GM19023 (cell line): ENCODE results near the gene CTNNA2.

Experiments
- ATAC-seq: cut with Tn5 transposase; IDR thresholded peaks from one replicate; pipeline ENCODE4 v1.9.1; 2021; ENCODE audit warnings: mild to moderate bottlenecking, moderate library complexity; ENCODE audit not compliant: unreplicated experiment

CTNNA2 gene

DNA sequence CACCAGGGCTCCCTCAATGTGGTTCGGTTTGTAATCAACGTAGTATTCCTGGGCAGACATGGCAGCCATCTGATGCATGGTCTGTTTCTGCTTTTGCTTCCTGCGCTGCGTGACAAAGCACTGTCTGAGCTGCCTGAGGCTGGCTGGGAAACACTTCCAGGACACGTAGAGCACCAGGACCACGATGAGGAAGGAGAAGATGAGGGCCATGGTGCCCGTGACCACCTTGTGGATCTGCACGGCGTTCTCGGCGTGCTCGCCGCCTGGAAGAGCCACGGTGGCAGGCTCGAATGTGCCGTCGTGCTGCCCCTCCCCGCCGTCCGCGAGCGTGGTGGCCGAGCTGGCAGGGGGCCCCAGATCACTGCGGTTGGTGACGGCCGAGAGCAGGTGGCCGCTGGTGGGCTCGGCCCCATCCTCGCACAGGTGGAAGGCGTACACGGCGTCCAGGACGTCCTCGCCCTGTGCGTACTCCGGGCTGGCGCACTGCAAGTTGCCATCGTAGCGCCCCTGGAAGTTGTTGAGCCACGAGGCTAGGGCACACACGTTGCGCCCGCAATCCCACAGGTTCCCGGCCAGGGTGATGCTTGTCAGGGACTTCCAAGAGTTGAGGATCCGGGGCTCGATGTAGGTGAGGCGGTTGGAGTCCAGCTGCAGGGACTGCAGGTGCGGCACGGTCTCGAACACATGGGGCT, 789.6 kb downstream of the CTNNA2 start:
- no peak for ATAC-seq

DNA sequence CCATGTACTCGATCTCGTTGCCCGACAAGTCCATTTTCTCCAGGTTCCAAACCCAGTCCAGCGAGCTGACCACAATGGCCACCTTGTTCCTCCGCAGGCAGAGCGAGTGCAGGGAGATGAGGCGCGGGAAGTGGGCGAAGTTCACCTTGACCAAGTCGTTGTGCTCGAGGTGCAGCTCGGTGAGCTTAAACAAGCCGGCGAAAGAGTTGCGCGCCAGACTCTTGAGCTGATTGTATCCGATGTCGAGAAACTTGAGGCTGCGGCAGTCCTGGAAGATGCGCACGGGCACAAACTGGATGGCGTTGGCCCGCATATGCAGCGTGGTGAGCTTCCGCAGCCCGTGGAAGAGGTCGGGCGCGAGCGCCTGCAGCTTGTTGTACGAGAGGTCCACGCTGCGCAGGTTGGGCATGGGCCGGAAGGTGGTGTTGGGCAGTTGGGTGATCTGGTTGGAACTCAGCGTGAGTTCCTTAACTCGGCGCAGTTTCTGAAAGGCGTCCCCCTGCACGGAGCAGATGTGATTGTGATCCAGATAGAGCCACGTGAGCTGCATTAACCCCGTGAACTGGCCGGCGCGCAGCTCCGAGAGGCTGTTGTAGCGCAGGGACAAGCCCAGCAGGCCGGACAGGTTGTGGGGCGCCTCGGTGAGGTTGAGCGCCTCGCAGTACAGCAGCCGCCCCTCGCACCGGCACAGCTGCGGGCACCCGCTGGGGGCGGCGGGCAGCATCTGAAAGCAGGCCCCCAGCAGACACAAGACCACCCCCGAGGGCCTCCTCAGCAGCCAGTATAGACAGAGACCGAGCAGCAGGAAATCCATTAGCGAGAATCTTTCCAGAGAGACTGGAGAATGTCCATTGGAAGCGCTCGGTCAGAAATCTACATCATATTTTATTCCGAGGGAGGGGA, 790.4 kb downstream of the CTNNA2 start:
- ATAC-seq: no peak

DNA sequence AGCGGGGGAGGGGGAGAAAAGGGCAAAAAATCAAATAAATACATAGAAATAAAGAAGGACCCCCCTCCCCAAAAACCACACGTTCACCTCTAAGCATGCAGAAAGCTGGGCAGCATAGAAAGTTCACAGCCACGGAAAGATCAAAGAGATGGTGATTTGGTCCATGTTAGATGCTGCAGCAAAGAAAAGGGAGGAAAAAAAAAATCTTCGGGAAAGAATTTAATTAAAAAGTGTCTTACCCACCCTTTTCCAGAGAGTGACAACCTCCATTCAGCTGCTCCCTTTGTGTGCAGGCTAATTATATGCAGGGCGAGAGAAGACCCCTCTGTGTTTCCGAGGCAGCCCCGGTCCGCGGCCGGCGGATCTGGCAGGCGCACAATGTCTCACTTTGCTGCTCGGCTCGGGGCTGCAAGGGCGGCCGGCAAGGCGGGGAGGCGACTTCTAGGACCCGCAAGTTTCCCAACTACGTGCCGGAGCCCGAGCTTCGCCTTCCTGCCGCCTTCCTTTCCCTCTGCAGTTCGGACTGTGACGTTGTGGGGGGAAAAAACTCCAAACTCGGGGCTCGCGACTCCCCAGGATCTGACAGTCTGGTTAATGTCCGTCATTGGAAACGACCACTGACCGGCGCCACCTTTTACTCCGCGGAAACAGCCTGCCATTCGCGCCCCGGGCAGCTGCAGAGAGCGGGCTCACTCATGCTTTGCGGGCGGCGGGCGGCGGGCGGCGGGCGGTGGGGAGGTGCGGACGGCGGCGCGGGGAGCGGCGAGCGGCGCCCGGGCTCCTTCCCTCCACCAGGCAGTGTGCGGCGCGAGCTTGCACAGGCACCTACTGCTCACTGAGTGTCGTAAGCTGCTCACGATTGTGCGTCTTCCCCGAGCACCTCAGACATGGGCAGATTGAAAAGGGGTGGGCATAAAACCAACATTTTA, 791.3 kb downstream of the CTNNA2 start, which contains the start of gene LRRTM1:
LRRTM1 (minus strand) TSS at position 844 of the 929 bp plus-strand sequence. CDS start 933 bp downstream, outside the sequence.
- ATAC-seq: no peak

DNA sequence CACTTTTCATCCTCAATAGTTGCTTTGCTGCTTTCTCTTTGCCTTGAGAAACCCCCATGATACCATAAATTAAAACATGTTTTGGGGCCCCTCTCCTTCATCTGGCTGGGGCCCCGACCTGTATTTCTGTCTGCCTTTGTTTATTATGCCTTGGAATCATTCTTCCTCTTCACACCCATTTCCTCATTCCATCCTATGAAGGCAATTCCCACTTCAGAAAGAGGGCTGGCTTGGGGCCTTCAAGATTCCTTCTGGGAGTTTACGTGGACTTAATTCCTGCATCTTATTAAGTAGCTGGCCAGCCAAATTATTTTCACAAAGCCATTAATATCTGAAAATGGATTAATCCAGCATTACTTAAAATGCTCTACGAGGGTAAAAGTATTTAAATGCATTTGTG, 798.5 kb downstream of the CTNNA2 start:
- ATAC-seq: no peak

DNA sequence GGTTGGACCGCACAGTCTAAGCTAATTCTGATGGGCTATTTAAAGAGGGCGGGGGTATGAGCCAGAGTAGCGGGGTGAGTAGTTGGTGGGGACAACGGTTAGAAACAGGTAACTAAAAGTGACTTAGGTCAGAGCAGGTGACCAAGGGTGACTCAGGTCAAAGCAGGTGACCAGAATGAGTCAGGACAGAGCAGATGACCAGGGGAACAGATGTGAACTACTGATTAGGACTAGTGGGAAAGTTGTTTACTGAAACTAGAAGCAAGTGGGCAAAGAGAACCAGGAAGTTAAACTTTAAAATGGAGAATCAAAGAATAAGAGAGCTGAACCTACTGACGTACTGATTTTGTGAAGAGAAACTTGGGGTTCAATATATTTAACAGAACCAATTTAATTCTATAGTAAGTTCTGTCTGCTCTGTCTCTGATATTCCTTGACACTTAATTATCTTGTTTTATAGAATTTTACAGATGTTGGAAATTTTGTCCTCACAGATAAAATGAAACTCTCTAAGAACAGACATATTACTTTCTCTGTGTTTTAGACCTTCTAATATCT, 799.5 kb downstream of the CTNNA2 start:
- ATAC-seq: no peak

DNA sequence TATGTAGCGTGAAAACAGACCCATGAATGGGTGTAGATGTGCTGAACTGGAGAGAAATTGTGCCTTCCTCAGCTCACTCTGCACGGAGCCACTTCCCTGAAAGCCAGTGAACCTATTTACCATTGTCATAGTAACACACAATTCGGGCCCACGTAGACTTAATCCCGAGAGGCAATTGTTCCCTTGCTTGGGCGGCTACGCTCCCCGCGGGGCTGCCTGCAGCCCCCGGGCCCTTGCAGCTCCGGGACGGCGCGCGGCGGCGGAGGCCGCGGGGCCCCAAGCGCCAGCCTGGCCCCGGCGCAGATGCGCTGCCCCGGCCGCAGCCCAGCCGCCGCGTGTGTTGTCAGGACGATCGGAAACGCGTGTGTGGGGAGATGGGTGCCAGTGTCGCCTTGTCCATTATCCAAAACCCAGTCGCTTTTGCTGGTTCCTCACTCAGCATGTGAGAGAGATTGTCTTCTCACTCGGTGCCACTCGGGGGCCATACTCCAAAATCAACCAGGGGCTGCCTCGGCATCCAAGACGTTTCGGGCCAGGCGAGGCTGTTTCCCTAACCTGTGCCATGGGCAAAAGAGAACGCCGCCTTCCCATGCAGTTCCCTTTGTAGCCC, 809.6 kb downstream of the CTNNA2 start:
- ATAC-seq: no peak

DNA sequence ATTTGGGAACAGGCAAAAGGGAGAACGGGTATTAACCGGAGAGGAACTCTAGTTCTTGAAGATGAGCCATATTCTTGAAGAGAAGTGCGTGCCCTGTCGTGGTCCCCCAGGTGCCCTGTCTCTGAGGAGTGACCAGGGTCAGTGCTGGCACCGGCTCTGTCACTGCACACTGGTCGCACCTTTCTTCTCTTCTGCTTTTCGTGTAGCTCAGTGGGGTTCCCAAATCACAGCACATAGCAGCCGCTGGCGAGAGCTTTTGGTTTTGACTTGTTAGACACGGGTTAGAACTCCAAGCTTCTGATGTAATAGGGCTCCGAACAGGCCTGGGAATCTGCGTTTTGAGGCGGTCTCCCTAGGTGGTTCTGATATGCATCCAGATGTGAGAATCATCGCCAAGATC, 810.1 kb downstream of the CTNNA2 start:
- ATAC-seq: no peak

DNA sequence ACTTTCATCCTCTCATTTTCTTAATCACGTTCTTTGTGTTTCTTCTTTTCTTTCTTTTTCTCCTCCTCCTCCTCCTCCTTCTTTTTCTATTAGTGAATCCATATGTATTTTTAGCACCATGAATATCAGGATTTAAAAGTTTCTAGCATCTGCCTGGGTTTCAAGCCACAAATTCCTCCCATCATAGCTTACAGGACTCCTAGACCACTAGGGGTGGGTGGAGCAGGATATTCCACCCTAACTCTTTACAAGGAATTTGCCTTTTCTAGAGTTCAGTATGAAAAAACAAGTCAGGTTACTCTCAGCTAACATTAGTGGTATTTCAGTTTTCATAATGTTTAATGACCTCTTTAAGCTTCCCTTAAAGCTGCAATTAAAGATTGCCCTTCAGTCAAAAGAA, 810.8 kb downstream of the CTNNA2 start:
- no peak for ATAC-seq

DNA sequence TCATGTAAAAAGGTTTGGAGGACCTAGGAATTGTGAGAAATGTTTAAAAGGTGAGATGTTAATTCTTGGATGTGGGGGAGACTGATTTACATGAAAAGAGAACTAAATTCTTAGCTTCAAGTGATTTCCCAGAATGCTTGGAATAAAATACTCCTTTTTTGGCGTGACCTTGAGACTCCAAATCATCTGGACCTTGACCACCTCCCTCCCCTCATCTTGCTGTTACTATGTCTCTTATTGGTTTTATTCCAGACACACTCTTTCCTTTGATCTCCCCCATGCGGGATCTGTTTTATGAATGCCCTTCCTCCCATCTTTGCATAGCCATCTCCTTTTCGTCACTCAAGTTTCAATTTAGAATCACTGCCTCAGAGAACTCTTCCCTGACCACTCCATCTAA, 811.7 kb downstream of the CTNNA2 start:
- ATAC-seq: no peak

DNA sequence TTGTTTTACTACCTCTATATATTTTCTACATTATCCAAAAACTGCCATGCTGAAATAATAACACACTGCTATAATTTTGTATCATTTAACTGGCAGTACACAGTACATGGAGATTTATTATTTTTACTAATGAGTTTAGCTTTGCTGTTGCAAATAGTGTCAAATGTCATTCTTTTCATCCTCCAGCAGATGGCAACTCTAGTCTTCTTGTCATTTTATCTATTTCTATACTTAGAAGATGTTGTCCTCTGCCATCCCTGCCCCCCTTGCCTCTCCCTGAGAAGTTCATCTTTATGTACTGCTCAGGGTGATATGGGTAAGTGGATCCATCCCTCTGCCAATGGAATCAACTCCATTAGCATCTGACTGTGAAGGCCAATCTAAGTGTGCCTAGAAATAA, 813.4 kb downstream of the CTNNA2 start:
- no peak for ATAC-seq

DNA sequence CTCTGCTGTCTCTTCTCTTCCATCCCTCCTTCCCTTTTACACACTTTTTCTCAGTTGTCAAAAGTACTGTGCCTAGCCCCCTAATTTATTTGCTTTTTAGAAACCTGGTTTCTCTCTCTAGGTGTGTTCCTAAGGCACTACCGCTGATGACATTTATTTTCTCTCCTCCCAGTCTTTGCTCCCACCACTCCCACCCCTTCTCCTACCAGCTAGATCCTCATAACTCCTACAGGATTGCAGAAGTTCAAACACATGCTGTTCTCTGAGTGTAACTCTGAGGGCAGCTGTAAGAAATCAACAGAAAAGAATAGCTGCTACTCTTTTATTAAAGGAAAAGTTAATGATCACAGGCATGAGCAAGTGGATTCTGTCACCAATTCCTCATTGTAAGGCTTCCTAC, 814.0 kb downstream of the CTNNA2 start:
- no peak for ATAC-seq

DNA sequence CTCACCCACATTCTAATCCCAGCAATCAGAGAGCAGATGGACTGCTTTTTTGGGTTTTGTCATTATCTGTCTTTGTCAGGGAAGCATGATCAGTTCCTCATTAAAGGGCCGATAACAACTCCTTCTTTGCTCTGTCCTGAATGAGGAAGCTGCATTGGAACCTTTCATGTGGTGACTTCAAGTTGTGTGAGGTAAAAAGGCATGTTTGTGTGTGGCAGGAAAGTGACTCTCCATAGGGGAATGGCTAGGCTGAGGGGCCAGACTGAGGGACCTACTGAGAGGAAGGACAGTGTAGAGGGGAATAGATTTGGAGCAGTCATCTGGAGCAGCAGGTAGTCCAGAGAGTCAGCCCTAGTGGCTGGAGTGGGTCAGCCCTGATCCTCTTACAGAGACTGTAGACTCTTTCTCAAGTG, 815.3 kb downstream of the CTNNA2 start:
- no peak for ATAC-seq

DNA sequence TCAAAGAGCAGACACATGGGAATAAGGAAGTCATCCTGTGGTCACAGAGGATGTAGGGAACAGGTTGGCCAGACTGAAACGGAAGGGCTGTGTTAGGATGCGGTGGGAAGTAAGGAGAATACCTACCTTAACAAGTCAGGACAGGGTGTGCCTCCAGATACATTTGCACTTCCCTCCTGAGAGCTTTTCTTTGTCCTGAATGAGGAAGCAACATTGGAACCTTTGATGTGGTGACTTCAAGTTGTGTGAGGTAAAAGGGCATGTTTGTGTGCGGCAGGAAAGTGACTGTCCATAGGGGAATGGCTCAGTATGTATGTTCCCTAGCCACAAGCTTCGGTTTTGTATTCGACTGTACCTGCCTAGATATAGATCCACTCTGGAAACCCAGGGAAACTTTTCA, 816.6 kb downstream of the CTNNA2 start:
- ATAC-seq: no peak

DNA sequence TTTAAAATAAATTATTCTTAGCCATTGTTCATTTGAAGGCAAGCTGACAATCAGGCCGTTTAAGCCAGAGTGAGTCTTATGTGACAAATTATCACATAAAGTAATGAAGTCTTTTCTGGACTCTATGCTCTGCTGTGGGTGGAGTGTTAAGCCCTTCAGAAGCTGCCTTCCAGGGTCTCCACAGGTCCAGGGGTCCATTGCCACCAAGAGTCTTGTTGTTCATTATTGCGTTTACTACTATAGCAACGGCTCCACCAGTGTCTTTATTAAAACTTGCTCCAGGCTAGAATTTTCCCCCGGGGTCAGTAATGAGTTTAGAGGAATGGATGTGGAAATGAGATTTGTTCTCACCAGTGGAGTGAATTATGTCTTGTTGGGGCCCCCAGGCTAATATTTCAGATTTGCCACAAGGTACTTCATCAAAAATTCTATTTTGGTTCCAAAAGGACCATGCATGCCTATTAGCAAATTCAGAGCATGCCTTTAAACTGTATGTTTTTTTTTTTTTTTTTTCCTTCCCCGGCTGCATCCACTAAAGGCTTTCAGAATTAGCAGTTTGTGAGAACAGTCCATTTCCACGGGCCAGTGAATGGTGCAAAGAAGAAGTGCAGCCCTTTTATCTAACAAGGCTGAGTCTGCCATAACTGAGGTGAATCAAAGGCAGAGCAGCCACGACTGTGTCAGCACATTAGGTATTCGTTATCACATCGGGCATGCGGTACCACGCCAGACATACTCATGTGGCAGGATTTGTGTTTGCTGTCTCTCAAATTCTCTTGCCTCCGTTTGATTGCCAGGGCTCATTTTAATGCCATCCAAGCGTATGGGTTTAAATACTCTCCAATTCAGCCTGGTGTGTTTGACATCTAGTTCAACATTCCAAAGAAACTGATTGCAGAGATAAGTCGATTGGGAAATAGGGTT, 817.9 kb downstream of the CTNNA2 start:
- no peak for ATAC-seq

DNA sequence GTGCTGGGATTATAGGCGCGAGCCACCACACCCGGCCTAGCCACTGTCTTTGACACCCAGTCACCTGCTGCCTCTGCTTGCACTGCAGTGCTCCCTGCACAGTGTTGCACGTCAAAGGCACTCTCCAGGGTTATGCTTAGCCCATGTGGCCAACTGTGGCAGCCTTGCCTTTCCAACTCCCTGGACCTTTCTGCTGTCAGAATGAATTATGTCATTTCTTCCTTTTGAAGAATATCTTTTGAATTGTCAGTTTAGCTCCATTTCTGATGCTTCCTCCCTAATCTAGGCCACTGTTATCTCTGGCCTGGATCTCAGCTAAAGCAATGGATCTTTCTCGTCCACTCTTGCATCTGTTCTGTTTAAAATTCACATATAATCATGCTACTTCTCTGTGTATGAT, 821.0 kb downstream of the CTNNA2 start:
- no peak for ATAC-seq

DNA sequence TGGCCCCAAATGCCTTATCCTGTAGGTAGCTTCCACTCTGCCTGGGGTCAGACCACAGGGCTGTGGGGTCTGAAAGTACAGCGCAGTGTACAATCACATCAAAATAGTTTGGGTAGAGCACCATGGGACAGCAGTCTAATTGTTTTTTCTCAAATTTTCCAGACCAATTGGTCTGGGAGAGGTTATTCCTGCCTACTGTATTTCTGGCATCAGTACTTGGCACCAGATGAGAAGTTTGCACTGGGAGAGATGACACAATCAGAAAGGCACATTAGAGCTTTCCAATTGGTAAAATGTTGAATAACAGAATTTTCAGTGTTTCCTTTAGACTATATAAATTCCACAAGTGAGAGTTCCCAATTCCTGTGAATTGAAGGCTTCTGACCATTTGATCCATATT, 822.6 kb downstream of the CTNNA2 start:
- no peak for ATAC-seq

DNA sequence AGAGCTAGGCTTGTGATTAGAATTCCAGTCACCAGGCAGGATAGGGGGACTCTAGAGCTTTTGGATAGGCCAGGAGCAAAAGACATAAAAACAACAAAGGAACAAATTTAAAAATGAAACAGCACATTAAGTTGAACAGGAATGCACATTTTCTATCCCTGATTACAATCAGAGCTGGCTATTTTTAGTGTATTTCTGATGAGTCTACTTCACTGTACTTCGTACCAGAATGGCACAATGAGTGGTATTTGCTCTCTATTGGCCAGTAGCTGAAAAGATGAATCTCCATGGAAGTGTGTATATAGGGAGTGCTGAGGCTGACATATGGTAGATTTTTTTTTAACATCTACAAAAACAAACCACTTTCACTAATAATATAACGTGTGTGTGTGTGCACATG, 825.9 kb downstream of the CTNNA2 start:
- no peak for ATAC-seq

DNA sequence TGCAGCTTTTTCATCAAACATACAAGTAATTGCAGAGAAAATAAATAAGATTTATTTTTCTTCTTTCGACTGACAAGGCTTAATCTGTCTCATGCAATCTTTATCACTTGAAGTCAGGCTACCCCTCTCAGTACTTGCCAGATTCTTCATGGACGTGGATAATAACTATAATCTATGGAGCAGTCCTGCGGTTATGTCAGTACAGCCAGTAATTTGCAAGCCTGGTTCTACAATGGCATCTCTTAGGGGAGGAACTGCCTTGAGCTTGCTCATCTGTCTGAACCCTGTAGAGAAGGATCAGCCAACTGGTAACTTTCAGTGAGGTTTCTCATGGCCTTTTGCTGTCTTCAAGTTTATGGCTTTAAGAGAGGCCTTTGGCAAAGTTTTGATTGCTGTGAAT, 827.2 kb downstream of the CTNNA2 start:
- no peak for ATAC-seq

DNA sequence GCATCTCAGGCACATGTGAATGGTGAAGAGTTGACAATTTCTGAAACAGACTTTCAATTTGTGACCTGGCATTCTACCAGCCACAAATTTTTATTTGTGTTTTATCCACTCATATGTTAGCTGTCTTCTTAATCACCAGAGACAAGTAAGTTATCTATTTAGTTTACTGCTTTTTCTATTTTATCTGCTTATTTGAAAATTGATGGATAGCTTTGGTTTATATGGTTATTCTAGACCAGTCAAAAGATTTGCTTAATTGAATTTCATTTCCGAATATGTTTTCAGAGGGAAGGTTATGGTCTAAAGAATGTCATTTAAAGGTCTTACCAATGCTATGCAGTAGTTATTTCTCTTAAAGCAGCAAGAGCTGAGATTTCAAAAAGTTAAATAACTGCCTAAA, 835.2 kb downstream of the CTNNA2 start:
- no peak for ATAC-seq
